K562 (cell line): ENCODE measurements around the gene POTEH.
"Not testable (repeated sequence)": the region's sequence is repeated elsewhere in the genome, so short reads cannot be mapped to it uniquely, and the experiment has no call there.

Experiments used
- CBX2 ChIP-seq: fragments of 200-600 bp; sonication (generic); IDR thresholded peaks from one replicate; pipeline ENCODE4 v1.6.1; 2012; ENCODE audit warnings: mild to moderate bottlenecking, low read length, inconsistent platforms; ENCODE audit not compliant: insufficient read depth, poor library complexity, severe bottlenecking
- EGR1 ChIP-seq: fragments of 450-650 bp; conservative IDR thresholded peaks from 2 replicates; pipeline ENCODE4 v1.6.1; 2017; ENCODE audit warnings: mild to moderate bottlenecking
- HOXB6 ChIP-seq: fragments of 250-450 bp; sonication (Bioruptor Pico); IDR thresholded peaks from 2 replicates; pipeline ENCODE4 v1.5.1; 2022; ENCODE audit warnings: mild to moderate bottlenecking, borderline replicate concordance
- JUN ChIP-seq, 2 experiments: sonication (generic) in 1 of 2; formaldehyde crosslinking in 1 of 2; IDR thresholded peaks; 2 replicates each; pipeline versions ENCODE4 v1.6.1 to v1.8.0; 2012 to 2022; ENCODE audit warnings: borderline replicate concordance in 2 of 2, mild to moderate bottlenecking in 2 of 2, improper control_type of control experiment in 1 of 2, low read depth in 1 of 2, low read length in 1 of 2, missing genetic modification reagents in 1 of 2
- NBN ChIP-seq: fragments of 450-650 bp; IDR thresholded peaks from 2 replicates; pipeline ENCODE4 v1.6.1; 2016; ENCODE audit warnings: low read depth, mild to moderate bottlenecking
- TBP ChIP-seq: optimal IDR thresholded peaks from 2 replicates; pipeline ENCODE3; 2011; ENCODE audit warnings: low read depth, low read length, improper control_type of control experiment
- TSC22D4 ChIP-seq: fragments of 450-650 bp; IDR thresholded peaks from 2 replicates; pipeline ENCODE4 v1.6.1; 2016; ENCODE audit warnings: missing genetic modification characterization, missing biosample characterization, control low read depth
- ZNF444 ChIP-seq: fragments of 250-450 bp; sonication (Bioruptor Pico); IDR thresholded peaks from 2 replicates; pipeline ENCODE4 v1.4.0; 2020; ENCODE audit warnings: mild to moderate bottlenecking, moderate library complexity
- ZNF766 ChIP-seq: fragments of 200-800 bp; sonication (Bioruptor generic); conservative IDR thresholded peaks from 2 replicates; pipeline ENCODE4 v1.6.1; 2016; ENCODE audit warnings: missing genetic modification characterization, missing compliant biosample characterization
- TF ChIP-seq, protein P1 (sequence below), 3 experiments: IDR thresholded peaks in 2 of 3; conservative IDR thresholded peaks in 1 of 3; 2 replicates each; pipeline ENCODE4 v1.5.1; 2011 to 2012; ENCODE audit warnings: low read length in 3 of 3, mild to moderate bottlenecking in 3 of 3, control low read depth in 2 of 3, improper control_type of control experiment in 1 of 3, inconsistent platforms in 1 of 3, low read depth in 1 of 3, mixed read lengths in 1 of 3, moderate library complexity in 1 of 3; ENCODE audit not compliant: insufficient read depth in 2 of 3

DNA sequence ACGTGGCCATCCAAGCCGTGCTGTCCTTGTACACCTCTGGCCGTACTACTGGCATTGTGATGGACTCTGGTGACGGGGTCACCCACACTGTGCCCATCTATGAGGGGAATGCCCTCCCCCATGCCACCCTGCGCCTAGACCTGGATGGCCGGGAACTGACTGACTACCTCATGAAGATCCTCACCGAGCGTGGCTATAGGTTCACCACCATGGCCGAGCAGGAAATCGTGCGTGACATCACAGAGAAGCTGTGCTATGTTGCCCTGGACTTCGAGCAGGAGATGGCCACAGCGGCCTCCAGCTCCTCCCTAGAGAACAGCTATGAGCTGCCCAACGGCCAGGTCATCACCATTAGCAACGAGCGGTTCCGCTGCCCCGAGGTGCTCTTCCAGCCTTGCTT, 32.1 kb downstream of the POTEH start:
- not testable (repeated sequence) for TF ChIP-seq TBP; NBN; EGR1; HOXB6 (CRISPR knock-in tag); ZNF444; ZNF766; CBX2; JUN (IDR thresholded peaks at IDR 0.05; ENCODE audit: borderline replicate concordance, low read depth, low read length); JUN (CRISPR knock-in tag; IDR thresholded peaks at IDR 0.05; ENCODE audit: borderline replicate concordance); TSC22D4 (tag)
- TF ChIP-seq, protein P1, sequence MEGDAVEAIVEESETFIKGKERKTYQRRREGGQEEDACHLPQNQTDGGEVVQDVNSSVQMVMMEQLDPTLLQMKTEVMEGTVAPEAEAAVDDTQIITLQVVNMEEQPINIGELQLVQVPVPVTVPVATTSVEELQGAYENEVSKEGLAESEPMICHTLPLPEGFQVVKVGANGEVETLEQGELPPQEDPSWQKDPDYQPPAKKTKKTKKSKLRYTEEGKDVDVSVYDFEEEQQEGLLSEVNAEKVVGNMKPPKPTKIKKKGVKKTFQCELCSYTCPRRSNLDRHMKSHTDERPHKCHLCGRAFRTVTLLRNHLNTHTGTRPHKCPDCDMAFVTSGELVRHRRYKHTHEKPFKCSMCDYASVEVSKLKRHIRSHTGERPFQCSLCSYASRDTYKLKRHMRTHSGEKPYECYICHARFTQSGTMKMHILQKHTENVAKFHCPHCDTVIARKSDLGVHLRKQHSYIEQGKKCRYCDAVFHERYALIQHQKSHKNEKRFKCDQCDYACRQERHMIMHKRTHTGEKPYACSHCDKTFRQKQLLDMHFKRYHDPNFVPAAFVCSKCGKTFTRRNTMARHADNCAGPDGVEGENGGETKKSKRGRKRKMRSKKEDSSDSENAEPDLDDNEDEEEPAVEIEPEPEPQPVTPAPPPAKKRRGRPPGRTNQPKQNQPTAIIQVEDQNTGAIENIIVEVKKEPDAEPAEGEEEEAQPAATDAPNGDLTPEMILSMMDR (IDR thresholded peaks at IDR 0.05 in 2 of 3, conservative IDR thresholded peaks at IDR 0.05 in 1 of 3; ENCODE audit: insufficient read depth in 2 of 3, low read depth in 1 of 3, low read length in 3 of 3): not testable (repeated sequence)
